GM10248 (cell line): ENCODE measurements around the gene RPL36A.

Experiments
- CTCF ChIA-PET: fragments of 300-600 bp; sonication (Branson Sonifier 250); formaldehyde crosslinking; extraction: SDS; loops from one replicate; lab custom pipeline; 2021; ENCODE audit warnings: antibody characterized with exemption; lab: Yijun Ruan, JAX
- POLR2A ChIA-PET: fragments of 350-650 bp; sonication (Branson Sonifier 250); formaldehyde crosslinking; extraction: SDS; loops from one replicate; lab custom pipeline; 2020; ENCODE audit warnings: antibody characterized with exemption; lab: Yijun Ruan, JAX
- DNase-seq: peaks from one replicate; pipeline ENCODE4 v3.0.0; 2012; ENCODE audit errors: extremely low spot score
- CTCF ChIP-seq: IDR thresholded peaks from 2 replicates; pipeline ENCODE4 v1.5.1; 2012; ENCODE audit warnings: mild to moderate bottlenecking, low read depth; ENCODE audit errors: extremely low read depth, missing control alignments, control extremely low read depth

RPL36A gene

GRCh38 chrX:101408532-101408841, 17.7 kb downstream of the RPL36A start:
- POLR2A ChIA-PET: no interaction called here
- no peak for DNase-seq
- CTCF ChIA-PET: no interaction called here
- TF ChIP-seq CTCF: no peak

- CTCF ChIA-PET: no interaction called here
- TF ChIP-seq CTCF: no peak
- no peak for DNase-seq
- POLR2A ChIA-PET: no interaction called here
Measured at GRCh38 chrX:101409043-101409442, 18.2 kb downstream of the RPL36A start.

GRCh38 chrX:101410461-101410860, 19.6 kb downstream of the RPL36A start:
- TF ChIP-seq CTCF: no peak
- POLR2A ChIA-PET: no interaction called here
- DNase-seq: no peak
- CTCF ChIA-PET: no interaction called here

- no peak for DNase-seq
- no peak for TF ChIP-seq CTCF
- POLR2A ChIA-PET: no interaction called here
- CTCF ChIA-PET: interaction anchor here (1.3 to 5.0 kb wide), 3 partner anchors 9 to 184 kb away, joined by 4 to 24 read pairs (median 7); no protein-coding TSS in a partner anchor
Measured at GRCh38 chrX:101411984-101412383, 21.2 kb downstream of the RPL36A start.

- CTCF ChIA-PET: interaction anchor here (0.8 to 5.0 kb wide), 10 partner anchors 10 to 398 kb away, joined by 3 to 24 read pairs (median 4); no protein-coding TSS in a partner anchor
- peak; percentile 33 for TF ChIP-seq CTCF
- DNase-seq: peak; percentile 57
- POLR2A ChIA-PET: no interaction called here
Measured at GRCh38 chrX:101415180-101416145, 24.7 kb downstream of the RPL36A start.

- no peak for TF ChIP-seq CTCF
- no peak for DNase-seq
- CTCF ChIA-PET: interaction anchor here (1.3 to 5.0 kb wide), 5 partner anchors 9 to 386 kb away, joined by 3 to 24 read pairs (median 5); no protein-coding TSS in a partner anchor
- POLR2A ChIA-PET: no interaction called here
Measured at GRCh38 chrX:101416691-101417090, 25.9 kb downstream of the RPL36A start.
